GM21423 (cell line): ENCODE data around the gene RHBDL2.
"Not testable (repeated sequence)": the region's sequence is repeated elsewhere in the genome, so short reads cannot be mapped to it uniquely, and the experiment has no call there.

ENCODE experiments used
- ATAC-seq: cut with Tn5 transposase; IDR thresholded peaks from one replicate; pipeline ENCODE4 v1.9.1; 2021; ENCODE audit warnings: mild to moderate bottlenecking, moderate library complexity; ENCODE audit not compliant: unreplicated experiment

RHBDL2 gene

GRCh38 chr1:38938722-38939260 lies 2.8 kb downstream of the RHBDL2 start:
- no peak for ATAC-seq

- no peak for ATAC-seq
Measured at GRCh38 chr1:38932571-38932970, 9.1 kb downstream of the RHBDL2 start.

GRCh38 chr1:38929476-38929875 lies 12.2 kb downstream of the RHBDL2 start:
- ATAC-seq, result no peak

GRCh38 chr1:38929054-38929453 lies 12.6 kb downstream of the RHBDL2 start:
- no peak for ATAC-seq

GRCh38 chr1:38926091-38926490 lies 15.5 kb downstream of the RHBDL2 start:
- no peak for ATAC-seq

GRCh38 chr1:38925391-38925790 lies 16.2 kb downstream of the RHBDL2 start:
- no peak for ATAC-seq

GRCh38 chr1:38923607-38924006 lies 18.0 kb downstream of the RHBDL2 start:
- no peak for ATAC-seq

GRCh38 chr1:38919130-38919529 lies 22.5 kb downstream of the RHBDL2 start:
- no peak for ATAC-seq

- ATAC-seq, result no peak
Measured at GRCh38 chr1:38918568-38918967, 23.1 kb downstream of the RHBDL2 start.

- no peak for ATAC-seq
Measured at GRCh38 chr1:38917772-38918171, 23.9 kb downstream of the RHBDL2 start.

GRCh38 chr1:38917337-38917736 lies 24.3 kb downstream of the RHBDL2 start:
- no peak for ATAC-seq

- ATAC-seq, result no peak
Measured at GRCh38 chr1:38915352-38915948, 26.2 kb downstream of the RHBDL2 start.

- ATAC-seq, result not testable (repeated sequence)
Measured at GRCh38 chr1:38914908-38915307, 26.7 kb downstream of the RHBDL2 start.

GRCh38 chr1:38908821-38909220 lies 32.8 kb downstream of the RHBDL2 start:
- no peak for ATAC-seq

GRCh38 chr1:38905985-38906384 lies 35.6 kb downstream of the RHBDL2 start:
- no peak for ATAC-seq

GRCh38 chr1:38899560-38899959 lies 42.1 kb downstream of the RHBDL2 start:
- no peak for ATAC-seq

- no peak for ATAC-seq
Measured at GRCh38 chr1:38898653-38899230, 42.9 kb downstream of the RHBDL2 start.

- no peak for ATAC-seq
Measured at GRCh38 chr1:38896169-38896568, 45.5 kb downstream of the RHBDL2 start.

GRCh38 chr1:38892976-38893375 lies 48.7 kb downstream of the RHBDL2 start:
- no peak for ATAC-seq

GRCh38 chr1:38891753-38892152 lies 49.9 kb downstream of the RHBDL2 start:
- no peak for ATAC-seq

- no peak for ATAC-seq
Measured at GRCh38 chr1:38889589-38889988, 52.0 kb downstream of the RHBDL2 start.

- ATAC-seq, result no peak
Measured at GRCh38 chr1:38888423-38889333, 53.0 kb downstream of the RHBDL2 start.
